ENCODE results near the gene PRND. TPM values are rescaled to one million over a fixed set of nuclear protein-coding genes. Genes with fewer than 3 reads are reported as not detected.

Gene PRND
- total and polyA plus RNA-seq, 2 of the 8 experiments (the other 6 are each of a cell fraction or from before 2014, with no cell fraction given): 0.09 to 0.11 TPM

DNA sequence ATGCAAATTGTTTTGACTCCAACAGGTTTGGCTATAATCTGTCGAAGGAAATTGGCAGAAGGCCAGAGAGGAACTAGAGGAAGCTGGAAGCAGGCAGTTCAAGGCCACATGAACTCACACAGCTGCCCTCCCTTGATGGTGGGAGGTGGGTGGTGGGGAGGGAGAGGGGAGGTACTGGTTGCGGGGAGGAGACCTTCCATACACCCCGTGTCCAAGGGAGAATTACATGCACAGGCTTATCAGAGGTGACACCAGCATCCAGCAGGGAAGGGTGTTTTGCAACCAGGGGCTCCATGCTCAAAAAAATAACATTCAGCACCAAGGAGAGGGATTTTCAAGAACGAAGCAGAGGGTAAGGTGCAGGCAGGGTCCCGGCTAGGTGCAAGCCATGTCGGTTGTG is 9.1 kb downstream of the PRND start:
- H3K4me3 ChIP-seq (ENCODE audit: extremely low read depth in 1 of 4, insufficient read depth in 2 of 4, low read depth in 3 of 4, low read length in 4 of 4): no peak overlapping the region
- no peak overlapping the region for H4K8ac ChIP-seq (ENCODE audit: extremely low read depth, insufficient read depth, low read length)
- H2AK5ac ChIP-seq (ENCODE audit: low read depth, low read length): no peak overlapping the region
- no peaks in the 10 kb centered on the region for H3K9me3 ChIP-seq (ENCODE audit: insufficient read depth in 2 of 2, low read depth in 1 of 2, low read length in 1 of 2)
- TF ChIP-seq BCL11A (IDR thresholded peaks at IDR 0.05; ENCODE audit: low read depth in 2 of 2, low read length in 2 of 2): no peak
- peak; percentile 64; the same call in 1 of the 2 replicates for TF ChIP-seq CEBPB (IDR thresholded peaks at IDR 0.05; ENCODE audit: low read depth, low read length)
- 0 out of 4 replicates have a peak, but pooled peaks of 1 of the 2 experiments have one; percentile 65 for TF ChIP-seq SIN3A (conservative IDR thresholded peaks at IDR 0.05 in 1 of 2, IDR thresholded peaks at IDR 0.05 in 1 of 2; ENCODE audit: low read depth in 1 of 2, low read length in 2 of 2)
- H3K27me3 ChIP-seq (replicated peaks in 1 of 4; ENCODE audit: control insufficient read depth in 3 of 4, extremely low read depth in 1 of 4, insufficient read depth in 3 of 4, low read length in 3 of 4): no peaks in the 10 kb centered on the region
- no peaks in the 10 kb centered on the region for H3K36me3 ChIP-seq (ENCODE audit: control insufficient read depth in 2 of 4, insufficient read depth in 4 of 4, low read length in 3 of 4)
- WGBS, 2 experiments (ENCODE audit: extremely low coverage in 1 of 2, insufficient coverage in 1 of 2, insufficient read length in 1 of 2, insufficient replicate concordance in 2 of 2, low coverage in 1 of 2, low lambda C conversion rate in 2 of 2, missing lambda C conversion rate in 1 of 2): 71% methylated on average over 5 of the region's 6 CpGs; no CpG with 5 or more reads in 1 of the 2 experiments
- H3K4me1 ChIP-seq (replicated peaks in 1 of 4; ENCODE audit: control insufficient read depth in 3 of 4, insufficient read depth in 4 of 4, low read length in 3 of 4): peaks cover 0 to 14% (median 6%) of the 10 kb centered on the region in 4 experiments; a peak in 5 of 7 replicates
- H3K79me1 ChIP-seq (ENCODE audit: low read depth, low read length): no peaks in the 10 kb centered on the region
- no peaks in the 10 kb centered on the region for H3K23me2 ChIP-seq (ENCODE audit: low read depth, low read length)
- DNase-seq (ENCODE audit: low read depth in 1 of 2, low spot score in 2 of 2): no peak
- no peak overlapping the region for H3K4ac ChIP-seq (replicated peaks; ENCODE audit: insufficient read length, low read depth, low read length)
- no peak overlapping the region for H3K27ac ChIP-seq (ENCODE audit: low read depth, low read length)
- ChIA-PET POLR2A (ENCODE audit: partially characterized antibody) (no interaction called here), CTCF (ENCODE audit: partially characterized antibody) (interaction anchor here (1.2 to 2.4 kb wide), 3 partner anchors 10 to 119 kb away, joined by 3 to 15 read pairs (median 4); no protein-coding TSS in a partner anchor)
- no peak overlapping the region for H2BK15ac ChIP-seq (ENCODE audit: low read length)
- no peak overlapping the region for H4K91ac ChIP-seq (replicated peaks; ENCODE audit: insufficient read length, low read length)
- H4K20me1 ChIP-seq (replicated peaks in 1 of 2; ENCODE audit: control insufficient read depth in 1 of 2, insufficient read depth in 2 of 2, low read length in 2 of 2): no peaks in the 10 kb centered on the region
- no peak overlapping the region for H2BK12ac ChIP-seq (ENCODE audit: low read depth, low read length)
- H3K79me2 ChIP-seq (ENCODE audit: control insufficient read depth in 1 of 2, insufficient read depth in 2 of 2, low read length in 2 of 2): no peaks in the 10 kb centered on the region
- H3K14ac ChIP-seq (ENCODE audit: insufficient read length): no peak overlapping the region
- H2BK20ac ChIP-seq (ENCODE audit: low read length): no peak overlapping the region
- H2AFZ ChIP-seq (ENCODE audit: low read length): no peak overlapping the region
- H3K18ac ChIP-seq (ENCODE audit: extremely low read depth, low read length): no peak overlapping the region
- H2BK120ac ChIP-seq (replicated peaks; ENCODE audit: low read depth, low read length): no peak overlapping the region
- FAIRE-seq: peak; percentile 70
- H3K9ac ChIP-seq (replicated peaks in 1 of 4; ENCODE audit: extremely low read depth in 1 of 4, low read depth in 3 of 4, low read length in 3 of 4): no peak overlapping the region
- peak overlapping the region in 1 of 2 experiments; percentile 8; a peak in 1 of 4 replicates for H3K4me2 ChIP-seq (ENCODE audit: insufficient read depth in 1 of 2, low read depth in 2 of 2, low read length in 2 of 2)
- H4K5ac ChIP-seq (ENCODE audit: insufficient read length, low read depth, low read length): no peak overlapping the region
- no peak overlapping the region for H3K56ac ChIP-seq (replicated peaks; ENCODE audit: insufficient read length, low read depth, low read length)
- no peak overlapping the region for H2BK5ac ChIP-seq (ENCODE audit: low read depth, low read length)
- no peak overlapping the region for H3K23ac ChIP-seq (ENCODE audit: insufficient read length)
